B cell (primary cell): ENCODE measurements around the gene SLC4A3. TPM values are rescaled to one million over a fixed set of nuclear protein-coding genes. Genes with fewer than 3 reads are reported as not detected.

Experiments used
- ATAC-seq: fragments of 200-7000 bp; cut with Tn5 transposase; one replicate; pipeline ENCODE4 v1.10.0; 2021; ENCODE audit warnings: low read depth, mild to moderate bottlenecking, moderate number of reproducible peaks, moderate library complexity
- CTCF ChIA-PET: fragments of 350-600 bp; sonication (Branson Sonifier 250); formaldehyde crosslinking; loops from one replicate; lab custom pipeline; 2021; ENCODE audit warnings: antibody characterized with exemption, inconsistent platforms; lab: Charles Lee
- POLR2A ChIA-PET: fragments of 350-600 bp; sonication (Branson Sonifier 250); formaldehyde crosslinking; loops from one replicate; lab custom pipeline; 2021; ENCODE audit warnings: antibody characterized with exemption; lab: Charles Lee
- DNase-seq: peaks from one replicate; pipeline ENCODE4 v3.0.0; 2013
- H2AFZ ChIP-seq: 2 replicates; pipeline ENCODE4 v1.6.1; 2012; ENCODE audit warnings: mild to moderate bottlenecking, low read depth, low read length; ENCODE audit not compliant: insufficient read depth, poor library complexity, severe bottlenecking
- H3K27ac ChIP-seq, 2 donors: 1 replicate in 1 of 2; 2 replicates in 1 of 2; pipeline ENCODE4 v1.5.1; 2012 to 2013; ENCODE audit warnings: low read length in 2 of 2, mild to moderate bottlenecking in 2 of 2, moderate library complexity in 1 of 2
- H3K27me3 ChIP-seq, 4 experiments: fragments of 200-600 bp in 1 of 4; sonication (generic) in 1 of 4; replicated peaks in 1 of 4; 1 replicate in 2 of 4; 2 replicates in 2 of 4; pipeline versions ENCODE4 v1.6.1 to v1.7.0; 2013 to 2016; ENCODE audit warnings: low read length in 3 of 4, mild to moderate bottlenecking in 2 of 4, mixed read lengths in 1 of 4, moderate library complexity in 1 of 4; ENCODE audit not compliant: insufficient read depth in 4 of 4, control insufficient read depth in 3 of 4; ENCODE audit errors: control extremely low read depth in 1 of 4
- H3K36me3 ChIP-seq, 2 experiments: replicated peaks in 1 of 2; 1 replicate in 1 of 2; 2 replicates in 1 of 2; pipeline versions ENCODE4 v1.6.1 to v1.7.1; 2013; ENCODE audit warnings: low read length in 1 of 2; ENCODE audit not compliant: insufficient read depth in 2 of 2, control insufficient read depth in 1 of 2; ENCODE audit errors: control extremely low read depth in 1 of 2, extremely low read depth in 1 of 2
- H3K4me1 ChIP-seq, 2 donors: fragments of 200-600 bp in 1 of 2; sonication (generic) in 1 of 2; 1 replicate in 1 of 2; 2 replicates in 1 of 2; pipeline versions ENCODE4 v1.5.1 to v1.6.1; 2013 to 2017; ENCODE audit warnings: low read length in 2 of 2; ENCODE audit not compliant: control insufficient read depth in 2 of 2, insufficient read depth in 2 of 2
- H3K4me2 ChIP-seq: replicated peaks from 2 replicates; pipeline ENCODE3; 2012; ENCODE audit warnings: mild to moderate bottlenecking, low read depth, low read length; ENCODE audit not compliant: poor library complexity, severe bottlenecking
- H3K4me3 ChIP-seq, 5 experiments: fragments of 200-600 bp in 1 of 5; sonication (generic) in 1 of 5; 1 replicate in 3 of 5; 2 replicates in 2 of 5; pipeline versions ENCODE4 v1.5.1 to v1.7.0; 2011 to 2016; ENCODE audit warnings: low read length in 4 of 5, mild to moderate bottlenecking in 4 of 5, low read depth in 2 of 5, control low read depth in 1 of 5, moderate library complexity in 1 of 5; ENCODE audit not compliant: insufficient read depth in 1 of 5; ENCODE audit errors: control extremely low read depth in 1 of 5, extremely low read depth in 1 of 5
- H3K79me2 ChIP-seq: fragments of 200-600 bp; sonication (generic); one replicate; pipeline ENCODE4 v1.6.0; 2016; ENCODE audit warnings: low read length; ENCODE audit not compliant: control insufficient read depth, insufficient read depth
- H3K9ac ChIP-seq: fragments of 200-600 bp; sonication (generic); 2 replicates; pipeline ENCODE4 v1.6.1; 2017; ENCODE audit warnings: mild to moderate bottlenecking, low read length, moderate library complexity
- H3K9me3 ChIP-seq, 3 donors: one replicate each; pipeline versions ENCODE4 v1.6.1 to v1.7.1; 2013; ENCODE audit warnings: low read length in 2 of 3; ENCODE audit not compliant: control insufficient read depth in 2 of 3, insufficient read depth in 1 of 3; ENCODE audit errors: control extremely low read depth in 1 of 3
- H4K20me1 ChIP-seq: 2 replicates; pipeline ENCODE4 v1.6.0; 2012; ENCODE audit warnings: mild to moderate bottlenecking, low read length; ENCODE audit not compliant: insufficient read depth, control insufficient read depth, poor library complexity, severe bottlenecking
- H3K27ac Mint-ChIP-seq: one replicate; pipeline ENCODE4 v1.8.0; 2021; ENCODE audit warnings: mixed read lengths
- H3K27me3 Mint-ChIP-seq: one replicate; pipeline ENCODE4 v1.8.0; 2021; ENCODE audit warnings: mixed read lengths
- H3K4me1 Mint-ChIP-seq: one replicate; pipeline ENCODE4 v1.8.0; 2021; ENCODE audit warnings: mixed read lengths
- H3K4me3 Mint-ChIP-seq: one replicate; pipeline ENCODE4 v1.8.0; 2021; ENCODE audit warnings: mixed read lengths
- H3K9me3 Mint-ChIP-seq: one replicate; pipeline ENCODE4 v1.8.0; 2022; ENCODE audit warnings: mixed read lengths; ENCODE audit not compliant: insufficient read depth
- EZH2 ChIP-seq: IDR thresholded peaks from 2 replicates; pipeline ENCODE4 v1.6.1; 2012; ENCODE audit warnings: borderline replicate concordance, low read depth, mild to moderate bottlenecking, moderate library complexity, low read length; ENCODE audit not compliant: insufficient read depth, poor library complexity, severe bottlenecking
- WGBS: methylation state at CpG from one replicate; pipeline ENCODE4 v1.1.5; 2013; ENCODE audit warnings: missing lambda C conversion rate; ENCODE audit not compliant: insufficient coverage; 5-methylcytosine and 5-hydroxymethylcytosine counted together
- intact Hi-C: fragments of 100-400 bp; cut with micrococcal nuclease; formaldehyde crosslinking; loops from one replicate; pipeline ENCODE4 v1.10.0; 2022
- polyA plus RNA-seq: library from polyadenylated mRNA; depleted of rRNA; stranded (reverse); fragments of >200 nt; gene quantifications from 2 replicates; pipeline ENCODE4 v1.2.3, GENCODE V29; 2012
- total RNA-seq, 2 donors: library from RNA; stranded (reverse); fragments of 120-200 nt in 1 of 2; gene quantifications; 1 replicate in 1 of 2; 2 replicates in 1 of 2; pipeline versions ENCODE4 v1.2.3 to v1.2.4, GENCODE V29; 2013 to 2022
- TF ChIP-seq, protein P1 (sequence below): fragments of 200-600 bp; IDR thresholded peaks from one replicate; pipeline ENCODE4 v1.8.0; 2022; ENCODE audit warnings: antibody characterized with exemption, mild to moderate bottlenecking

SLC4A3 gene
- total and polyA plus RNA-seq, 2 donors (not counting 1 experiment from before 2014, with no cell fraction given) = 0.16 TPM; not detected in 1

DNA sequence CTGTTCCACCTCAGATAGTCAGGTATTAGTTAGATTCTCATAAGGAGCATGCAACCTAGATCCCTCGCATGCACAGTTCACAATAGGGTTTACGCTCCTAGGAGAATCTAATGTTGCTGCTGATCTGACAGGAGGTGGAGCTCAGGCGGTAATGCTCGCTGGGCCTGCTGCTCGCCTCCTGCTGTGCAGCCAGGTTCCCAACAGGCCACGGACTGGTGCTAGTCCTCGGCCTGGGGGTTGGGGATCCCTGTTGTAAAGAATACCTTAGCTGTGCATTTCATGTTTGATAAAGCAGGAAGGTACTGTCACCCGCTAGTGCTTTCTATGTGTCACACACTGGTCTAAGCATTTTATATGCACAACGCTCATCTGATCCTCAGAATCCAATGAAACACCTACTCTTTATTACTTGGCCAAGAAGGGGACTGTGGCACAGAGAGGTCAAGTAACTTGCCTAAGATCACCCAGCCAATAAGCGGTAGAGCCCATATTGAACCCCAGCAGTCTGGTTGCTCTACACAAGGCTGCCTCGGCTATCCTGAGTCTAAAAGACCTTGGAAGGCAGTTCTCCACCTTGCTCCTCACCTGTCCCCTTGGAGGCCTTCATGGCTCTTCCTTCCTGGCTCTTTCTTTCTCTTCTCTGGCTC lies 35.8 kb downstream of the SLC4A3 start:
- DNase-seq (no peak), ATAC-seq (no peak)
- Mint-ChIP-seq H3K9me3 (peaks cover 10% of the 10 kb centered on the region), H3K27me3 (peaks cover 33% of the 10 kb centered on the region), H3K4me1 (no peaks in the 10 kb centered on the region), H3K27ac (no peak overlapping the region), H3K4me3 (no peak overlapping the region)
- Histone ChIP-seq H3K4me3 (no peak overlapping the region), H2AFZ (no peak overlapping the region), H3K9ac (no peak overlapping the region), H3K27me3 (peaks cover 0 to 9% (median 0%) of the 10 kb centered on the region in 4 experiments), H3K79me2 (no peaks in the 10 kb centered on the region), H3K4me2 (no peak overlapping the region), H3K4me1 (no peaks in the 10 kb centered on the region), H3K27ac (no peak overlapping the region), H3K36me3 (no peaks in the 10 kb centered on the region), H4K20me1 (no peaks in the 10 kb centered on the region), H3K9me3 (peaks cover 2 to 17% (median 7%) of the 10 kb centered on the region in 3 donors)
- intact Hi-C loops = no loop called here
- ChIA-PET CTCF (no interaction called here), POLR2A (no interaction called here)
- 84% methylated on average over 9 of the region's 11 CpGs for WGBS
- TF ChIP-seq, protein P1, sequence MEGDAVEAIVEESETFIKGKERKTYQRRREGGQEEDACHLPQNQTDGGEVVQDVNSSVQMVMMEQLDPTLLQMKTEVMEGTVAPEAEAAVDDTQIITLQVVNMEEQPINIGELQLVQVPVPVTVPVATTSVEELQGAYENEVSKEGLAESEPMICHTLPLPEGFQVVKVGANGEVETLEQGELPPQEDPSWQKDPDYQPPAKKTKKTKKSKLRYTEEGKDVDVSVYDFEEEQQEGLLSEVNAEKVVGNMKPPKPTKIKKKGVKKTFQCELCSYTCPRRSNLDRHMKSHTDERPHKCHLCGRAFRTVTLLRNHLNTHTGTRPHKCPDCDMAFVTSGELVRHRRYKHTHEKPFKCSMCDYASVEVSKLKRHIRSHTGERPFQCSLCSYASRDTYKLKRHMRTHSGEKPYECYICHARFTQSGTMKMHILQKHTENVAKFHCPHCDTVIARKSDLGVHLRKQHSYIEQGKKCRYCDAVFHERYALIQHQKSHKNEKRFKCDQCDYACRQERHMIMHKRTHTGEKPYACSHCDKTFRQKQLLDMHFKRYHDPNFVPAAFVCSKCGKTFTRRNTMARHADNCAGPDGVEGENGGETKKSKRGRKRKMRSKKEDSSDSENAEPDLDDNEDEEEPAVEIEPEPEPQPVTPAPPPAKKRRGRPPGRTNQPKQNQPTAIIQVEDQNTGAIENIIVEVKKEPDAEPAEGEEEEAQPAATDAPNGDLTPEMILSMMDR = no peak
- no peak for TF ChIP-seq EZH2

DNA sequence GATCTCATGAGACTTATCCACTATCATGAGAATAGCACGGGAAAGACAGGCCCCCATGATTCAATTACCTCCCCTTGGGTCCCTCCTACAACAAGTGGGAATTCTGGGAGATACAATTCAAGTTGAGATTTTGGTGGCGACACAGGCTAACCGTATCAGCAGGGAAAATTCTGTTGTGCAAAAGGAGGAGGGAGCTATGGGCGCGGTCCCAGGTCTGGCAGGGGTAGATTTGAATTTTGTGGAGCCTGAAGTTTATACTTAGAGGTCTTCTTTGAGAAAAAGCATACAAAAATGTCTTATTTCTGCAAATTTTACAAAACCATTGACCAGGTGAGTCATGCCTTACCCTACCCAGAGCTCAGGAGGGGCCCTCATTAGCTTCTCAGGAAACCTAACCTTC lies 36.6 kb downstream of the SLC4A3 start:
- no peak for DNase-seq
- Histone ChIP-seq H3K4me3 (no peak overlapping the region), H3K27ac (no peak overlapping the region), H3K9ac (no peak overlapping the region), H3K27me3 (peaks cover 0 to 7% (median 0%) of the 10 kb centered on the region in 4 experiments), H3K4me1 (no peaks in the 10 kb centered on the region), H4K20me1 (no peaks in the 10 kb centered on the region), H2AFZ (no peak overlapping the region), H3K4me2 (no peak overlapping the region), H3K36me3 (no peaks in the 10 kb centered on the region), H3K9me3 (peaks cover 2 to 17% (median 7%) of the 10 kb centered on the region in 3 donors), H3K79me2 (no peaks in the 10 kb centered on the region)
- Mint-ChIP-seq H3K4me1 (no peaks in the 10 kb centered on the region), H3K27ac (no peak overlapping the region), H3K4me3 (no peak overlapping the region), H3K9me3 (peaks cover 10% of the 10 kb centered on the region), H3K27me3 (peaks cover 34% of the 10 kb centered on the region)
- intact Hi-C loops = no loop called here
- TF ChIP-seq EZH2 = no peak
- TF ChIP-seq, protein P1 = no peak
- POLR2A ChIA-PET = no interaction called here
- CTCF ChIA-PET = no interaction called here
- no peak for ATAC-seq
- 94% methylated on average over 2 of the region's 5 CpGs for WGBS
